OCI-LY7 (cell line): ENCODE results near the gene SART3. TPM values are rescaled to one million over a fixed set of nuclear protein-coding genes. Genes with fewer than 3 reads are reported as not detected.
A peak's percentile ranks its signal among the peaks of the same experiment; 100 is the strongest.

Experiments
- BruUV-seq: library from RNA; stranded (reverse); fragments of 400-500 nt; replicated peaks from 2 replicates; lab custom pipeline; 2021; lab: Mats Ljungman, UMichigan
- CTCF ChIA-PET: fragments of 300-600 bp; sonication (Branson Sonifier 250); formaldehyde crosslinking; loops from one replicate; lab custom pipeline; 2022; ENCODE audit warnings: antibody characterized with exemption; ENCODE audit not compliant: unreplicated experiment; lab: Charles Lee
- POLR2A ChIA-PET: fragments of 300-600 bp; sonication (Branson Sonifier 250); formaldehyde crosslinking; loops from one replicate; lab custom pipeline; 2022; ENCODE audit warnings: antibody characterized with exemption; lab: Charles Lee
- DNase-seq: peaks from one replicate; pipeline ENCODE4 v3.0.0-alpha.2; 2015; ENCODE audit warnings: low spot score
- H2AFZ ChIP-seq: fragments of 200-600 bp; sonication (generic), shearing (Covaris generic); 2 replicates; pipeline ENCODE4 v1.6.1; 2014; ENCODE audit warnings: mild to moderate bottlenecking, antibody characterized with exemption, low read length, moderate library complexity
- H3K27ac ChIP-seq: fragments of 200-600 bp; sonication (generic); 2 replicates; pipeline ENCODE4 v1.5.1; 2014; ENCODE audit warnings: mixed run types, low read depth, mild to moderate bottlenecking, moderate library complexity, low read length, inconsistent platforms; ENCODE audit not compliant: poor library complexity, severe bottlenecking
- H3K36me3 ChIP-seq: fragments of 200-600 bp; sonication (generic); 2 replicates; pipeline ENCODE4 v1.6.1; 2014; ENCODE audit warnings: mild to moderate bottlenecking, antibody characterized with exemption, low read length, moderate library complexity, mixed read lengths; ENCODE audit not compliant: insufficient read depth
- H3K4me1 ChIP-seq: fragments of 200-600 bp; sonication (generic); 2 replicates; pipeline ENCODE4 v1.5.1; 2014; ENCODE audit warnings: mild to moderate bottlenecking, low read length; ENCODE audit not compliant: insufficient read depth, poor library complexity, severe bottlenecking
- H3K4me2 ChIP-seq: fragments of 200-600 bp; sonication (generic); 2 replicates; pipeline ENCODE4 v1.6.1; 2014; ENCODE audit warnings: mild to moderate bottlenecking, low read length
- H3K4me3 ChIP-seq: fragments of 200-600 bp; sonication (generic); 2 replicates; pipeline ENCODE4 v1.5.1; 2014; ENCODE audit warnings: mild to moderate bottlenecking, low read depth, low read length; ENCODE audit not compliant: poor library complexity, severe bottlenecking
- H3K79me2 ChIP-seq: fragments of 200-600 bp; sonication (generic); 2 replicates; pipeline ENCODE4 v1.6.1; 2016; ENCODE audit warnings: low read depth, mild to moderate bottlenecking, low read length, moderate library complexity, mixed read lengths; ENCODE audit not compliant: insufficient read depth
- H3K9me2 ChIP-seq: fragments of 200-600 bp; sonication (generic); 2 replicates; pipeline ENCODE4 v1.6.1; 2016; ENCODE audit warnings: mild to moderate bottlenecking, low read length, mixed read lengths; ENCODE audit not compliant: insufficient read depth
- H3K9me3 ChIP-seq: fragments of 200-600 bp; sonication (generic); 2 replicates; pipeline ENCODE4 v1.6.1; 2014; ENCODE audit warnings: mild to moderate bottlenecking, mixed run types, low read length, mixed read lengths
- H4K20me1 ChIP-seq: fragments of 200-600 bp; sonication (generic); 2 replicates; pipeline ENCODE4 v1.6.1; 2014; ENCODE audit warnings: mild to moderate bottlenecking, antibody characterized with exemption, low read length, moderate library complexity, mixed read lengths; ENCODE audit not compliant: insufficient read depth
- CTCF ChIP-seq: fragments of 200-600 bp; sonication (generic); conservative IDR thresholded peaks from 2 replicates; pipeline ENCODE4 v1.5.1; 2014; ENCODE audit warnings: mild to moderate bottlenecking, antibody characterized with exemption, low read length, moderate library complexity, mixed read lengths
- EZH2phosphoT487 ChIP-seq: fragments of 200-600 bp; sonication (generic); IDR thresholded peaks from 2 replicates; pipeline ENCODE4 v1.6.1; 2018; ENCODE audit warnings: low read depth, borderline replicate concordance, mild to moderate bottlenecking, mixed run types, antibody characterized with exemption, low read length, moderate library complexity, mixed read lengths
- intact Hi-C: fragments of 100-400 bp; cut with micrococcal nuclease; formaldehyde crosslinking; loops from one replicate; pipeline ENCODE4 v1.10.0; 2022; ENCODE audit not compliant: unreplicated experiment
- total RNA-seq, 2 experiments: library from RNA; depleted of rRNA in 1 of 2; stranded (reverse); fragments of >200 nt in 1 of 2; shearing (Covaris generic) in 1 of 2; gene quantifications; 2 replicates each; pipeline ENCODE4 v1.2.3, GENCODE V29; 2014 to 2022

Gene SART3
- total RNA-seq, 2 experiments from 2014 or later, result 143 to 211 TPM

GRCh38 chr12:108523365-108523764 is 37.6 kb downstream of the SART3 start:
- Histone ChIP-seq H3K79me2 (no peaks in the 10 kb centered on the region), H3K9me2 (no peaks in the 10 kb centered on the region), H3K4me1 (no peaks in the 10 kb centered on the region), H3K4me3 (no peak overlapping the region), H3K27ac (no peak overlapping the region), H3K9me3 (no peaks in the 10 kb centered on the region), H2AFZ (no peak overlapping the region), H4K20me1 (no peaks in the 10 kb centered on the region), H3K4me2 (no peak overlapping the region), H3K36me3 (peaks cover 100% of the 10 kb centered on the region)
- ChIA-PET POLR2A (interaction anchor here (0.6 kb wide), 1 partner anchor 96 kb away, joined by 3 read pairs; no protein-coding TSS in a partner anchor), CTCF (no interaction called here)
- no TSS peak for BruUV-seq
- intact Hi-C loops, result no loop called here
- TF ChIP-seq EZH2phosphoT487 (no peak), CTCF (no peak)
- no peak for DNase-seq

GRCh38 chr12:108519558-108519957 is 41.4 kb downstream of the SART3 start:
- no peak overlapping the region for H3K4me2 ChIP-seq
- BruUV-seq, result no TSS peak
- H3K4me3 ChIP-seq, result no peak overlapping the region
- H3K79me2 ChIP-seq, result no peaks in the 10 kb centered on the region
- ChIA-PET POLR2A (interaction anchor here (0.6 to 0.8 kb wide), 3 partner anchors 14 to 761 kb away, joined by 3 to 6 read pairs (median 4); no protein-coding TSS in a partner anchor), CTCF (no interaction called here)
- H4K20me1 ChIP-seq, result no peaks in the 10 kb centered on the region
- TF ChIP-seq CTCF, result peak; percentile 68
- TF ChIP-seq EZH2phosphoT487, result no peak
- no peaks in the 10 kb centered on the region for H3K9me3 ChIP-seq
- DNase-seq, result peak; percentile 32
- peaks cover 78% of the 10 kb centered on the region for H3K36me3 ChIP-seq
- no peak overlapping the region for H2AFZ ChIP-seq
- peaks cover 9% of the 10 kb centered on the region for H3K4me1 ChIP-seq
- H3K9me2 ChIP-seq, result no peaks in the 10 kb centered on the region
- no peak overlapping the region for H3K27ac ChIP-seq
- intact Hi-C loops, result loop anchor here (5.0 to 10.0 kb wide), 3 partner anchors 98 to 755 kb away; partner anchors contain the start of gene PRDM4

GRCh38 chr12:108518716-108519496 is 42.1 kb downstream of the SART3 start:
- H3K4me3 ChIP-seq, result no peak overlapping the region
- ChIA-PET POLR2A (interaction anchor here (0.8 kb wide), 1 partner anchor 30 kb away, joined by 4 read pairs; no protein-coding TSS in a partner anchor), CTCF (no interaction called here)
- TF ChIP-seq CTCF (no peak), EZH2phosphoT487 (no peak)
- no peaks in the 10 kb centered on the region for H3K9me3 ChIP-seq
- intact Hi-C loops, result loop anchor here (5.0 to 10.0 kb wide), 3 partner anchors 98 to 754 kb away; partner anchors contain the start of gene PRDM4
- peaks cover 72% of the 10 kb centered on the region for H3K36me3 ChIP-seq
- peaks cover 9% of the 10 kb centered on the region for H3K4me1 ChIP-seq
- no peaks in the 10 kb centered on the region for H4K20me1 ChIP-seq
- no peak overlapping the region for H3K27ac ChIP-seq
- H3K9me2 ChIP-seq, result no peaks in the 10 kb centered on the region
- BruUV-seq, result no TSS peak
- no peak for DNase-seq
- H2AFZ ChIP-seq, result no peak overlapping the region
- no peaks in the 10 kb centered on the region for H3K79me2 ChIP-seq
- H3K4me2 ChIP-seq, result no peak overlapping the region
